OCI-LY1 (cell line): Measurements from ENCODE around the gene ARHGAP24.

Source experiments
- H2AFZ ChIP-seq: fragments of 200-600 bp; sonication (generic), shearing (Covaris generic); 2 replicates; pipeline ENCODE4 v1.6.0; 2014; ENCODE audit warnings: antibody characterized with exemption, mild to moderate bottlenecking, low read length
- H3F3A ChIP-seq: fragments of 200-600 bp; sonication (generic), shearing (Covaris generic); 2 replicates; pipeline ENCODE4 v1.6.0; 2014; ENCODE audit warnings: mild to moderate bottlenecking, antibody characterized with exemption, low read length, moderate library complexity; ENCODE audit not compliant: insufficient read depth
- H3K27ac ChIP-seq: fragments of 200-600 bp; sonication (generic); 2 replicates; pipeline ENCODE4 v1.5.1; 2014; ENCODE audit warnings: low read length, mixed run types, mild to moderate bottlenecking, low read depth; ENCODE audit not compliant: poor library complexity, severe bottlenecking
- H3K27me3 ChIP-seq: fragments of 200-600 bp; sonication (generic); 2 replicates; pipeline ENCODE4 v1.6.0; 2014; ENCODE audit warnings: antibody characterized with exemption, mild to moderate bottlenecking, low read length, moderate library complexity; ENCODE audit not compliant: insufficient read depth
- H3K36me3 ChIP-seq: fragments of 200-600 bp; sonication (generic); 2 replicates; pipeline ENCODE4 v1.6.1; 2014; ENCODE audit warnings: mild to moderate bottlenecking, antibody characterized with exemption, low read length, moderate library complexity, mixed read lengths; ENCODE audit not compliant: insufficient read depth
- H3K4me1 ChIP-seq: fragments of 200-600 bp; sonication (generic); 2 replicates; pipeline ENCODE4 v1.5.1; 2014; ENCODE audit warnings: mild to moderate bottlenecking, low read length, moderate library complexity; ENCODE audit not compliant: insufficient read depth, severe bottlenecking
- H3K4me2 ChIP-seq: fragments of 200-600 bp; sonication (generic), shearing (Covaris generic); 2 replicates; pipeline ENCODE4 v1.6.1; 2014; ENCODE audit warnings: low read length
- H3K4me3 ChIP-seq: fragments of 200-600 bp; sonication (generic); 2 replicates; pipeline ENCODE4 v1.5.1; 2014; ENCODE audit warnings: low read length, low read depth, mild to moderate bottlenecking, mixed read lengths; ENCODE audit not compliant: poor library complexity, severe bottlenecking
- H3K79me2 ChIP-seq: fragments of 200-600 bp; shearing (Covaris generic); 2 replicates; pipeline ENCODE4 v1.6.1; 2016; ENCODE audit warnings: mixed run types, low read length, mixed read lengths; ENCODE audit not compliant: insufficient read depth
- H3K9ac ChIP-seq: fragments of 200-600 bp; sonication (generic), shearing (Covaris generic); 2 replicates; pipeline ENCODE4 v1.6.1; 2014; ENCODE audit warnings: mild to moderate bottlenecking, low read length, mixed read lengths
- H3K9me2 ChIP-seq: fragments of 200-600 bp; sonication (generic), shearing (Covaris generic); 2 replicates; pipeline ENCODE4 v1.6.1; 2014; ENCODE audit warnings: low read depth, mild to moderate bottlenecking, low read length, mixed read lengths
- H3K9me3 ChIP-seq: fragments of 200-600 bp; shearing (Covaris generic); 2 replicates; pipeline ENCODE4 v1.6.1; 2014; ENCODE audit warnings: low read length, mixed read lengths
- H4K20me1 ChIP-seq: fragments of 200-600 bp; sonication (generic), shearing (Covaris generic); 2 replicates; pipeline ENCODE4 v1.6.0; 2016; ENCODE audit warnings: mild to moderate bottlenecking, low read length; ENCODE audit not compliant: insufficient read depth
- CTCF ChIP-seq: fragments of 200-600 bp; sonication (generic), shearing (Covaris generic); IDR thresholded peaks from 2 replicates; pipeline ENCODE4 v1.5.1; 2017; ENCODE audit warnings: mild to moderate bottlenecking, antibody characterized with exemption, low read length, moderate library complexity, mixed read lengths
- EZH2 ChIP-seq: fragments of 200-600 bp; sonication (generic), shearing (Covaris generic); IDR thresholded peaks from 2 replicates; pipeline ENCODE4 v1.8.0; 2017; ENCODE audit warnings: borderline replicate concordance, mixed run types, mild to moderate bottlenecking, antibody characterized with exemption, low read length, moderate library complexity, mixed read lengths

Gene ARHGAP24

GRCh38 chr4:85475631-85476233 is 782 bp downstream of the ARHGAP24 start:
- peak overlapping the region; percentile 77 for H3K4me2 ChIP-seq
- H3K27me3 ChIP-seq: no peaks in the 10 kb centered on the region
- 0 out of 2 replicates have a peak, but pooled peaks cover 5% of the 10 kb centered on the region for H3F3A ChIP-seq
- peaks cover 53% of the 10 kb centered on the region for H3K4me1 ChIP-seq
- no peaks in the 10 kb centered on the region for H4K20me1 ChIP-seq
- no peak overlapping the region for H2AFZ ChIP-seq
- peak overlapping the region; percentile 87 for H3K4me3 ChIP-seq
- TF ChIP-seq CTCF: no peak
- TF ChIP-seq EZH2: no peak
- peaks cover 13% of the 10 kb centered on the region for H3K36me3 ChIP-seq
- H3K27ac ChIP-seq: peak overlapping the region; percentile 98
- H3K79me2 ChIP-seq: peaks cover 51% of the 10 kb centered on the region
- no peaks in the 10 kb centered on the region for H3K9me2 ChIP-seq
- no peaks in the 10 kb centered on the region for H3K9me3 ChIP-seq
- peak overlapping the region; percentile 96 for H3K9ac ChIP-seq

- Histone ChIP-seq H3K4me1 (peaks cover 60% of the 10 kb centered on the region), H3K4me3 (peak overlapping the region; percentile 87)
These were observed 1.4 kb downstream of the ARHGAP24 start for GRCh38 chr4:85476381-85476780.

GRCh38 chr4:85477534-85477933 is 2.6 kb downstream of the ARHGAP24 start:
- Histone ChIP-seq H3K9ac (peak overlapping the region; percentile 93), H3K79me2 (peaks cover 69% of the 10 kb centered on the region), H3K9me3 (no peaks in the 10 kb centered on the region), H4K20me1 (no peaks in the 10 kb centered on the region), H3K4me1 (peaks cover 69% of the 10 kb centered on the region), H3K36me3 (peaks cover 27% of the 10 kb centered on the region), H3K4me3 (peak overlapping the region; percentile 87), H3F3A (0 out of 2 replicates have a peak, but pooled peaks cover 5% of the 10 kb centered on the region), H3K4me2 (peak overlapping the region; percentile 77), H3K27ac (peak overlapping the region; percentile 94), H2AFZ (no peak overlapping the region), H3K9me2 (no peaks in the 10 kb centered on the region), H3K27me3 (no peaks in the 10 kb centered on the region)
- TF ChIP-seq EZH2 (no peak), CTCF (no peak)

More at GRCh38 chr4:85476381-85476780, 1.4 kb downstream of the ARHGAP24 start:
- H3K79me2 ChIP-seq: peaks cover 58% of the 10 kb centered on the region
- no peaks in the 10 kb centered on the region for H3K27me3 ChIP-seq
- peak overlapping the region; percentile 94 for H3K27ac ChIP-seq
- peak overlapping the region; percentile 77 for H3K4me2 ChIP-seq
- no peaks in the 10 kb centered on the region for H4K20me1 ChIP-seq
- H3K9ac ChIP-seq: peak overlapping the region; percentile 93
- no peak for TF ChIP-seq CTCF
- TF ChIP-seq EZH2: no peak
- peaks cover 16% of the 10 kb centered on the region for H3K36me3 ChIP-seq
- 0 out of 2 replicates have a peak, but pooled peaks cover 5% of the 10 kb centered on the region for H3F3A ChIP-seq
- H2AFZ ChIP-seq: no peak overlapping the region
- H3K9me2 ChIP-seq: no peaks in the 10 kb centered on the region
- H3K9me3 ChIP-seq: no peaks in the 10 kb centered on the region
